Neural cell (in vitro differentiated cells): ENCODE measurements around the gene KRTAP27-1. TPM values are rescaled to one million over a fixed set of nuclear protein-coding genes. Genes with fewer than 3 reads are reported as not detected.

Experiments used
- H2AFZ ChIP-seq: fragments of 200-600, 300-800 bp; sonication (generic), shearing (Covaris generic); 2 replicates; pipeline ENCODE4 v1.6.0; 2014; ENCODE audit warnings: low read depth, mild to moderate bottlenecking, antibody characterized with exemption, low read length, moderate library complexity
- H3F3A ChIP-seq: fragments of 200-600 bp; shearing (Covaris generic); 2 replicates; pipeline ENCODE4 v1.6.1; 2016; ENCODE audit warnings: mild to moderate bottlenecking, moderate library complexity, mixed read lengths, antibody characterized with exemption, low read length; ENCODE audit not compliant: insufficient read depth, poor library complexity, severe bottlenecking
- H3K27ac ChIP-seq: fragments of 200-600, 300-800 bp; sonication (generic), shearing (Covaris generic); 2 replicates; pipeline ENCODE4 v1.5.1; 2014; ENCODE audit warnings: mild to moderate bottlenecking, low read length, moderate library complexity
- H3K27me3 ChIP-seq: fragments of 300-800, 200-600 bp; sonication (generic), shearing (Covaris generic); 2 replicates; pipeline ENCODE4 v1.6.0; 2014; ENCODE audit warnings: mild to moderate bottlenecking, low read depth, low read length, moderate library complexity; ENCODE audit not compliant: insufficient read depth
- H3K36me3 ChIP-seq: fragments of 300-800, 200-600 bp; sonication (generic), shearing (Covaris generic); 2 replicates; pipeline ENCODE4 v1.5.1; 2014; ENCODE audit warnings: mild to moderate bottlenecking, antibody characterized with exemption, low read length, moderate library complexity; ENCODE audit not compliant: insufficient read depth
- H3K4me2 ChIP-seq: fragments of 300-800, 200-600 bp; sonication (generic), shearing (Covaris generic); 2 replicates; pipeline ENCODE4 v1.6.0; 2014; ENCODE audit warnings: mild to moderate bottlenecking, low read length
- H3K4me3 ChIP-seq: fragments of 300-800, 200-600 bp; sonication (generic), shearing (Covaris generic); 2 replicates; pipeline ENCODE4 v1.5.1; 2014; ENCODE audit warnings: mild to moderate bottlenecking, low read length, moderate library complexity
- H3K79me2 ChIP-seq: fragments of 200-600 bp; shearing (Covaris generic); replicated peaks from 2 replicates; pipeline ENCODE4 v1.6.0; 2014; ENCODE audit warnings: mild to moderate bottlenecking, low read length, moderate library complexity; ENCODE audit not compliant: insufficient read depth
- H3K9ac ChIP-seq: fragments of 300-800, 200-600 bp; sonication (generic), shearing (Covaris generic); 2 replicates; pipeline ENCODE4 v1.6.1; 2016; ENCODE audit warnings: mild to moderate bottlenecking, low read length, mixed read lengths
- H3K9me2 ChIP-seq: fragments of 200-600 bp; shearing (Covaris generic); 2 replicates; pipeline ENCODE4 v1.6.1; 2016; ENCODE audit warnings: mild to moderate bottlenecking, low read length, mixed read lengths; ENCODE audit not compliant: insufficient read depth
- H3K9me3 ChIP-seq: fragments of 200-600, 300-800 bp; sonication (generic), shearing (Covaris generic); 2 replicates; pipeline ENCODE4 v1.6.1; 2016; ENCODE audit warnings: mild to moderate bottlenecking, mixed run types, low read length, moderate library complexity, mixed read lengths
- H4K20me1 ChIP-seq: fragments of 200-600 bp; shearing (Covaris generic); 2 replicates; pipeline ENCODE4 v1.6.1; 2016; ENCODE audit warnings: mild to moderate bottlenecking, mixed run types; ENCODE audit not compliant: insufficient read depth
- EP300 ChIP-seq: fragments of 450-650 bp; conservative IDR thresholded peaks from 2 replicates; pipeline ENCODE4 v1.6.1; 2014; ENCODE audit warnings: antibody characterized with exemption, mild to moderate bottlenecking, moderate library complexity; ENCODE audit not compliant: poor library complexity, severe bottlenecking
- EZH2 ChIP-seq: fragments of 200-600, 300-800 bp; shearing (Covaris generic), sonication (generic); IDR thresholded peaks from 2 replicates; pipeline ENCODE4 v1.6.1; 2014; ENCODE audit warnings: antibody characterized with exemption, low read length, borderline replicate concordance, mild to moderate bottlenecking; ENCODE audit not compliant: insufficient read depth, poor library complexity, severe bottlenecking
- MXI1 ChIP-seq: fragments of 450-650 bp; conservative IDR thresholded peaks from 2 replicates; pipeline ENCODE4 v1.6.1; 2014; ENCODE audit warnings: antibody characterized with exemption, mild to moderate bottlenecking; ENCODE audit not compliant: poor library complexity, severe bottlenecking
- POLR2AphosphoS5 ChIP-seq: IDR thresholded peaks from 2 replicates; pipeline ENCODE4 v1.6.1; 2012
- RAD21 ChIP-seq: fragments of 450-650 bp; conservative IDR thresholded peaks from 2 replicates; pipeline ENCODE4 v1.6.1; 2014; ENCODE audit warnings: antibody characterized with exemption, mild to moderate bottlenecking, moderate library complexity
- SMC3 ChIP-seq: fragments of 450-650 bp; conservative IDR thresholded peaks from 2 replicates; pipeline ENCODE4 v1.6.1; 2014; ENCODE audit warnings: antibody characterized with exemption, mild to moderate bottlenecking, moderate library complexity; ENCODE audit not compliant: poor library complexity
- TAF1 ChIP-seq: IDR thresholded peaks from 2 replicates; pipeline ENCODE4 v1.6.1; 2012; ENCODE audit warnings: low read depth
- polyA plus RNA-seq: library from polyadenylated mRNA; depleted of rRNA; stranded (reverse); fragments of >200 nt; gene quantifications from 2 replicates; pipeline ENCODE4 v1.2.3, GENCODE V29; 2014
- TF ChIP-seq, protein P1 (sequence below): fragments of 450-650 bp; IDR thresholded peaks from 2 replicates; pipeline ENCODE4 v1.5.1; 2014; ENCODE audit warnings: antibody characterized with exemption, mild to moderate bottlenecking, moderate library complexity; ENCODE audit not compliant: poor library complexity, severe bottlenecking
- TF ChIP-seq, protein P2 (sequence below): IDR thresholded peaks from 2 replicates; pipeline ENCODE4 v1.6.1; 2012; ENCODE audit warnings: borderline replicate concordance

The KRTAP27-1 gene
- polyA plus RNA-seq, 1 donor from 2014 or later: not detected

DNA sequence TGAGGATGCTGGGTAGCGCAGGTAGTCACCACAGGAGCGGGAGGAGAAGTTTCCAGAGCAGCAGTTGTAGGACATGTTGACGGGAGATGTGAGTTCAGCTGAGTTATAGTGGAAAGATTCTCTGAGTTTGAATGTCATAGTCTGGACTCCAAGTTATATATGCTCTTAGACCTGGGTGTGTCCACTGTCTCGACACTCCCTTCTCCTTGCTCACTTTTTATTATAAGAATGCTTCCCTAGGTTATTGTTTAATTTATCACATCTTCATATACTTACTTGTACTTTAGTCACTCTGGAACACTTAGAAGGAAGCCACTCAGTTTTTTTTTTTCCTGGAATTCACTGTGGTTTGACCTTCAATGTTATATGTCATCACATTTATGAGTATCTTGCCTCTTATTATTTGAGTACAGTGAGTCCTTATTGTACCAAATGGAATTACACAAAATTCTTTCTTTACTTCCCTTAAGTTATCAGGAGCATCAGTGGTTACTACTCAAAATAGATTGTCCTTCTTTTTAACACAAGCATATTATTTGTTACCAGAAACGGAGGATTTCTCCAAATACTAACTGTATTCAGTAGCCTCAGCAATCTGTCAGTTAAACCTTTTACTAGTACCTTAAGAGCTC lies 34.8 kb upstream of the KRTAP27-1 start, which contains the start of gene KRTAP13-2:
Gene KRTAP13-2 (minus strand): TSS at position 133 of the 632 bp plus-strand sequence. CDS start 58 bp downstream, at position 75.
- Histone ChIP-seq H2AFZ (no peak within 1 kb of the TSS), H3K27me3 (no peaks in the 10 kb centered on the region), H3K9ac (no peak within 1 kb of the TSS), H3K9me2 (no peaks in the 10 kb centered on the region), H3K27ac (no peak within 1 kb of the TSS), H3K4me3 (no peak within 1 kb of the TSS), H3K36me3 (no peaks in the 10 kb centered on the region), H3K9me3 (no peaks in the 10 kb centered on the region), H3F3A (no peaks in the 10 kb centered on the region), H3K79me2 (no peaks in the 10 kb centered on the region), H3K4me2 (no peak within 1 kb of the TSS), H4K20me1 (no peaks in the 10 kb centered on the region)
- no peak for TF ChIP-seq SMC3
- TF ChIP-seq MXI1: no peak
- no peak for TF ChIP-seq EP300
- no peak for TF ChIP-seq POLR2AphosphoS5
- no peak for TF ChIP-seq TAF1
- no peak for TF ChIP-seq RAD21
- TF ChIP-seq, protein P1, sequence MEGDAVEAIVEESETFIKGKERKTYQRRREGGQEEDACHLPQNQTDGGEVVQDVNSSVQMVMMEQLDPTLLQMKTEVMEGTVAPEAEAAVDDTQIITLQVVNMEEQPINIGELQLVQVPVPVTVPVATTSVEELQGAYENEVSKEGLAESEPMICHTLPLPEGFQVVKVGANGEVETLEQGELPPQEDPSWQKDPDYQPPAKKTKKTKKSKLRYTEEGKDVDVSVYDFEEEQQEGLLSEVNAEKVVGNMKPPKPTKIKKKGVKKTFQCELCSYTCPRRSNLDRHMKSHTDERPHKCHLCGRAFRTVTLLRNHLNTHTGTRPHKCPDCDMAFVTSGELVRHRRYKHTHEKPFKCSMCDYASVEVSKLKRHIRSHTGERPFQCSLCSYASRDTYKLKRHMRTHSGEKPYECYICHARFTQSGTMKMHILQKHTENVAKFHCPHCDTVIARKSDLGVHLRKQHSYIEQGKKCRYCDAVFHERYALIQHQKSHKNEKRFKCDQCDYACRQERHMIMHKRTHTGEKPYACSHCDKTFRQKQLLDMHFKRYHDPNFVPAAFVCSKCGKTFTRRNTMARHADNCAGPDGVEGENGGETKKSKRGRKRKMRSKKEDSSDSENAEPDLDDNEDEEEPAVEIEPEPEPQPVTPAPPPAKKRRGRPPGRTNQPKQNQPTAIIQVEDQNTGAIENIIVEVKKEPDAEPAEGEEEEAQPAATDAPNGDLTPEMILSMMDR: no peak
- TF ChIP-seq, protein P2, sequence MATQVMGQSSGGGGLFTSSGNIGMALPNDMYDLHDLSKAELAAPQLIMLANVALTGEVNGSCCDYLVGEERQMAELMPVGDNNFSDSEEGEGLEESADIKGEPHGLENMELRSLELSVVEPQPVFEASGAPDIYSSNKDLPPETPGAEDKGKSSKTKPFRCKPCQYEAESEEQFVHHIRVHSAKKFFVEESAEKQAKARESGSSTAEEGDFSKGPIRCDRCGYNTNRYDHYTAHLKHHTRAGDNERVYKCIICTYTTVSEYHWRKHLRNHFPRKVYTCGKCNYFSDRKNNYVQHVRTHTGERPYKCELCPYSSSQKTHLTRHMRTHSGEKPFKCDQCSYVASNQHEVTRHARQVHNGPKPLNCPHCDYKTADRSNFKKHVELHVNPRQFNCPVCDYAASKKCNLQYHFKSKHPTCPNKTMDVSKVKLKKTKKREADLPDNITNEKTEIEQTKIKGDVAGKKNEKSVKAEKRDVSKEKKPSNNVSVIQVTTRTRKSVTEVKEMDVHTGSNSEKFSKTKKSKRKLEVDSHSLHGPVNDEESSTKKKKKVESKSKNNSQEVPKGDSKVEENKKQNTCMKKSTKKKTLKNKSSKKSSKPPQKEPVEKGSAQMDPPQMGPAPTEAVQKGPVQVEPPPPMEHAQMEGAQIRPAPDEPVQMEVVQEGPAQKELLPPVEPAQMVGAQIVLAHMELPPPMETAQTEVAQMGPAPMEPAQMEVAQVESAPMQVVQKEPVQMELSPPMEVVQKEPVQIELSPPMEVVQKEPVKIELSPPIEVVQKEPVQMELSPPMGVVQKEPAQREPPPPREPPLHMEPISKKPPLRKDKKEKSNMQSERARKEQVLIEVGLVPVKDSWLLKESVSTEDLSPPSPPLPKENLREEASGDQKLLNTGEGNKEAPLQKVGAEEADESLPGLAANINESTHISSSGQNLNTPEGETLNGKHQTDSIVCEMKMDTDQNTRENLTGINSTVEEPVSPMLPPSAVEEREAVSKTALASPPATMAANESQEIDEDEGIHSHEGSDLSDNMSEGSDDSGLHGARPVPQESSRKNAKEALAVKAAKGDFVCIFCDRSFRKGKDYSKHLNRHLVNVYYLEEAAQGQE: no peak
- TF ChIP-seq EZH2: no peak

DNA sequence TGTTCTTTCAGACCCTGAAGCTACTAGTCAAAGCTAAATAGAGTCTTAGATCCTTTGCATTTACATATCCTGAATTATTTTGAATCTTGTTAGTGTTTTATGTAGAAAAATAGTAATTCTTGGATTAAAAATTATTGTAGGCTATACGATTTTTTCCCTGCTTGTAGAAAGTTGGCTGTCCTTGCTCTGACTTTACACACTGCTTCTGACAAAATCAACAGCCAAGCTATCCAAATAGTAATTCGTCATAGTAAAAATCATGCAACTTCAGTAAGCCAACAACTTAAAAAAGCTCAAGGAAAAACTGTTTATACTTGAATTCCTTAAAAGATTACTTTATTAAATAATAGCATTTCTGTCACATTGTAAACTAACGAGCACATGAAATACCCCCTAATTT lies 18.4 kb upstream of the KRTAP27-1 start:
- no peak overlapping the region for H3K4me3 ChIP-seq
- no peaks in the 10 kb centered on the region for H4K20me1 ChIP-seq
- H3K27ac ChIP-seq: no peak overlapping the region
- no peak overlapping the region for H2AFZ ChIP-seq
- H3F3A ChIP-seq: no peaks in the 10 kb centered on the region
- no peak for TF ChIP-seq EP300
- no peak for TF ChIP-seq SMC3
- no peak for TF ChIP-seq MXI1
- no peak for TF ChIP-seq POLR2AphosphoS5
- TF ChIP-seq RAD21: no peak
- no peak overlapping the region for H3K4me2 ChIP-seq
- H3K9me3 ChIP-seq: no peaks in the 10 kb centered on the region
- H3K9me2 ChIP-seq: no peaks in the 10 kb centered on the region
- no peak overlapping the region for H3K9ac ChIP-seq
- H3K79me2 ChIP-seq: no peaks in the 10 kb centered on the region
- H3K36me3 ChIP-seq: no peaks in the 10 kb centered on the region
- no peaks in the 10 kb centered on the region for H3K27me3 ChIP-seq
